Spleen (tissue), 7 donors: ENCODE results near the gene PBRM1.

Experiments used
- CTCF ChIP-seq, 11 experiments: fragments of 200-600 bp in 7 of 11; fragments of 450-650 bp in 4 of 11; sonication (generic) in 4 of 11; IDR thresholded peaks in 8 of 11; conservative IDR thresholded peaks in 3 of 11; 1 replicate in 7 of 11; 2 replicates in 4 of 11; pipeline versions ENCODE4 v1.4.0 to v1.8.0; 2016 to 2021; ENCODE audit warnings: antibody characterized with exemption in 11 of 11, inconsistent platforms in 4 of 11, mild to moderate bottlenecking in 1 of 11
- POLR2A ChIP-seq, 3 donors: fragments of 450-650 bp; IDR thresholded peaks; one replicate each; pipeline ENCODE4 v1.5.1; 2017; ENCODE audit warnings: antibody characterized with exemption in 3 of 3, mild to moderate bottlenecking in 1 of 3
- POLR2AphosphoS5 ChIP-seq, 3 donors: sonication (generic); formaldehyde crosslinking; IDR thresholded peaks; one replicate each; pipeline ENCODE4 v1.5.1; 2017; ENCODE audit warnings: antibody characterized with exemption in 3 of 3
- donor health status: DM: no; HTN: no; CAD: no; lungs with moderate emphysema.
- donor health status: DM: no; HTN: no; CAD: no.
- donor health status: DM: no; HTN: no; CAD: no.

- TF ChIP-seq POLR2AphosphoS5 (IDR thresholded peaks at IDR 0.05) (no peak), POLR2A (IDR thresholded peaks at IDR 0.05) (no peak), CTCF (IDR thresholded peaks at IDR 0.05 in 8 of 11, conservative IDR thresholded peaks at IDR 0.05 in 3 of 11) (no peak)
Measured at GRCh38 chr3:52524258-52524751, 161.4 kb downstream of the PBRM1 start.
